Smooth muscle cell (in vitro differentiated cells): ENCODE results near the gene PASD1. TPM values are rescaled to one million over a fixed set of nuclear protein-coding genes. Genes with fewer than 3 reads are reported as not detected.

ENCODE experiments used
- DNase-seq: peaks from one replicate; lab custom pipeline; 2025; ENCODE audit not compliant: unreplicated experiment; lab: John Stamatoyannopoulos, UW
- H2AFZ ChIP-seq: fragments of 200-600 bp; sonication (generic); 2 replicates; pipeline ENCODE4 v1.6.0; 2016; ENCODE audit warnings: antibody characterized with exemption, low read depth, mild to moderate bottlenecking
- H3F3A ChIP-seq: fragments of 200-600 bp; sonication (generic); 2 replicates; pipeline ENCODE4 v1.6.0; 2017; ENCODE audit warnings: antibody characterized with exemption, low read depth
- H3K27ac ChIP-seq: fragments of 200-600 bp; sonication (generic); 2 replicates; pipeline ENCODE4 v1.5.1; 2016; ENCODE audit warnings: low read depth, mild to moderate bottlenecking
- H3K27me3 ChIP-seq: fragments of 200-600 bp; sonication (generic); 2 replicates; pipeline ENCODE4 v1.6.1; 2016; ENCODE audit warnings: low read depth, mild to moderate bottlenecking
- H3K36me3 ChIP-seq: fragments of 200-600 bp; sonication (generic); 2 replicates; pipeline ENCODE4 v1.5.1; 2016; ENCODE audit warnings: low read depth
- H3K4me1 ChIP-seq: fragments of 200-600 bp; sonication (generic); 2 replicates; pipeline ENCODE4 v1.5.1; 2016; ENCODE audit warnings: low read depth
- H3K4me2 ChIP-seq: fragments of 200-600 bp; sonication (generic); 2 replicates; pipeline ENCODE4 v1.6.0; 2016; ENCODE audit warnings: mild to moderate bottlenecking
- H3K4me3 ChIP-seq: fragments of 200-600 bp; sonication (generic); 2 replicates; pipeline ENCODE4 v1.5.1; 2016; ENCODE audit warnings: mild to moderate bottlenecking
- H3K79me2 ChIP-seq: fragments of 200-600 bp; sonication (generic); 2 replicates; pipeline ENCODE4 v1.6.0; 2016; ENCODE audit warnings: low read depth, mild to moderate bottlenecking
- H3K9ac ChIP-seq: fragments of 200-600 bp; sonication (generic); 2 replicates; pipeline ENCODE4 v1.6.0; 2016; ENCODE audit warnings: low read depth
- H3K9me3 ChIP-seq: fragments of 200-600 bp; sonication (generic); replicated peaks from 2 replicates; pipeline ENCODE4 v1.5.1; 2016; ENCODE audit warnings: low read depth
- H4K20me1 ChIP-seq: fragments of 200-600 bp; sonication (generic); 2 replicates; pipeline ENCODE4 v1.6.0; 2016; ENCODE audit warnings: low read depth
- WGBS: methylation state at CpG from one replicate; pipeline ENCODE4 v1.1.7; 2016; ENCODE audit warnings: low lambda C conversion rate; 5-methylcytosine and 5-hydroxymethylcytosine counted together
- polyA plus RNA-seq: library from polyadenylated mRNA; unstranded; fragments of >200 nt; fragmentation: Nextera tagmentation; extraction: Ambion mirVana; gene quantifications from 2 replicates; pipeline ENCODE4 v1.2.1, GENCODE V29; 2016
- total RNA-seq: library from RNA; depleted of rRNA; stranded (reverse); fragments of >200 nt; gene quantifications from 2 replicates; pipeline ENCODE4 v1.2.3, GENCODE V29; 2014
- TF ChIP-seq, protein P1 (sequence below): fragments of 200-600 bp; sonication (generic); IDR thresholded peaks from 2 replicates; pipeline ENCODE4 v1.5.1; 2017; ENCODE audit warnings: borderline replicate concordance, mild to moderate bottlenecking, antibody characterized with exemption; ENCODE audit not compliant: insufficient read depth, poor library complexity, severe bottlenecking

The PASD1 gene
- total and polyA plus RNA-seq, 2 experiments from 2014 or later = 0.17 TPM; not detected in 1

DNA sequence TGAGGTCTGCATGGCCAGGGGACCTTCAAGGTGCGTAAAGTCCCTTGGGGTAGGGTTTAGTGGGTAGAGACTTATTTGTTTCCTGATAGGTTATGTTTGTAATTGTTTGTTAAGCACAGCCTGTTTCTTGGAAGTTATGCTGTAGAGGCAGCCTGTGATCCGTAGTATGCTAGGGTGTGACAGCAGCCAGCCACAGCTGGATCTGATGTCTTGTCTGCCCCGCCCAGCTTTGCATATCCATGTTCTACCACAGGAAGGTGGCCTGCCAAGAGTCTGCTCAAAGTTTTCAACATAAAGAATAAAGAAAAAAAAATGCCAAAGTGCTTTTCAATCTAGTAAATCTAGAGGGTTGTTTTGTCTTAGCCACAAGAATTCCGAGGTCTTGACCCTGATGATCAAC lies 112.7 kb downstream of the PASD1 start:
- H3K9ac ChIP-seq = no peak overlapping the region
- no peak overlapping the region for H3K27ac ChIP-seq
- H2AFZ ChIP-seq = no peak overlapping the region
- H3K4me1 ChIP-seq = no peaks in the 10 kb centered on the region
- H3K79me2 ChIP-seq = no peaks in the 10 kb centered on the region
- H3K9me3 ChIP-seq = no peaks in the 10 kb centered on the region
- 66% methylated on average over 4 of the region's 4 CpGs for WGBS
- no peak overlapping the region for H3K4me2 ChIP-seq
- DNase-seq = no peak
- H3K27me3 ChIP-seq = no peaks in the 10 kb centered on the region
- TF ChIP-seq, protein P1, sequence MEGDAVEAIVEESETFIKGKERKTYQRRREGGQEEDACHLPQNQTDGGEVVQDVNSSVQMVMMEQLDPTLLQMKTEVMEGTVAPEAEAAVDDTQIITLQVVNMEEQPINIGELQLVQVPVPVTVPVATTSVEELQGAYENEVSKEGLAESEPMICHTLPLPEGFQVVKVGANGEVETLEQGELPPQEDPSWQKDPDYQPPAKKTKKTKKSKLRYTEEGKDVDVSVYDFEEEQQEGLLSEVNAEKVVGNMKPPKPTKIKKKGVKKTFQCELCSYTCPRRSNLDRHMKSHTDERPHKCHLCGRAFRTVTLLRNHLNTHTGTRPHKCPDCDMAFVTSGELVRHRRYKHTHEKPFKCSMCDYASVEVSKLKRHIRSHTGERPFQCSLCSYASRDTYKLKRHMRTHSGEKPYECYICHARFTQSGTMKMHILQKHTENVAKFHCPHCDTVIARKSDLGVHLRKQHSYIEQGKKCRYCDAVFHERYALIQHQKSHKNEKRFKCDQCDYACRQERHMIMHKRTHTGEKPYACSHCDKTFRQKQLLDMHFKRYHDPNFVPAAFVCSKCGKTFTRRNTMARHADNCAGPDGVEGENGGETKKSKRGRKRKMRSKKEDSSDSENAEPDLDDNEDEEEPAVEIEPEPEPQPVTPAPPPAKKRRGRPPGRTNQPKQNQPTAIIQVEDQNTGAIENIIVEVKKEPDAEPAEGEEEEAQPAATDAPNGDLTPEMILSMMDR = no peak
- H3K36me3 ChIP-seq = no peaks in the 10 kb centered on the region
- H4K20me1 ChIP-seq = no peaks in the 10 kb centered on the region
- no peak overlapping the region for H3K4me3 ChIP-seq
- H3F3A ChIP-seq = no peaks in the 10 kb centered on the region

DNA sequence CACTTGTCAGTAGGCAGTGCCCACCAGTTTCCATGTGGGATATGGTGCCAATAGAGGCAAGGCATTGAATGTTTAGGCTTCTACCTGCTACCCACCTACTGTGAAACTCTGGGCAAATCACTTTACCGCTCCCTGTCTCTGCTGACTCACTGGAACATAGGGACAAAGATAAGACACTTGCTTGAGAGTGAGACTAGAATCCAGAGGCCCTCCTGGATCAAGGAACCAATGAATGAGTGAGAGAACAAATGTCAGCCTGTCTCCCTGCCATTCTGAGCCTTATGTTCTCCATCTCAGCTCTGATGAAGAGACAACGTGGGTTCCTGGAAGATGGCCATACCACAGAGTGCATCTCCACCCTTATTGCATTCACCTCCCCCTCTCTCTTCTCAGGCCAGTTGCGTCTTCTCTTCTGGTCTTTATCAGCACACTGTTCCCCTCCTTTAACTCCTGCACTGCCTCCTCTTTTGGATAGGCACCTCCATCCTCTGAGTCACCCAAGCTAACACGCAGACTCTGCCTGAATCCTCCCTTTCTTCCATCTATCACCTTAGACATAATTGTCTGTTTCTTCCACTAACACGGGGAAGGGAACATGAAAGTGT lies 116.4 kb downstream of the PASD1 start:
- Histone ChIP-seq H3K27ac (no peak overlapping the region), H3K9me3 (no peaks in the 10 kb centered on the region), H3K9ac (no peak overlapping the region), H3K79me2 (no peaks in the 10 kb centered on the region), H3K4me1 (no peaks in the 10 kb centered on the region), H4K20me1 (no peaks in the 10 kb centered on the region), H3K4me2 (no peak overlapping the region), H3K4me3 (no peak overlapping the region), H3K27me3 (no peaks in the 10 kb centered on the region), H2AFZ (no peak overlapping the region), H3K36me3 (no peaks in the 10 kb centered on the region), H3F3A (no peaks in the 10 kb centered on the region)
- no peak for DNase-seq
- TF ChIP-seq, protein P1 = no peak
- 52% methylated on average over 5 of the region's 5 CpGs for WGBS

DNA sequence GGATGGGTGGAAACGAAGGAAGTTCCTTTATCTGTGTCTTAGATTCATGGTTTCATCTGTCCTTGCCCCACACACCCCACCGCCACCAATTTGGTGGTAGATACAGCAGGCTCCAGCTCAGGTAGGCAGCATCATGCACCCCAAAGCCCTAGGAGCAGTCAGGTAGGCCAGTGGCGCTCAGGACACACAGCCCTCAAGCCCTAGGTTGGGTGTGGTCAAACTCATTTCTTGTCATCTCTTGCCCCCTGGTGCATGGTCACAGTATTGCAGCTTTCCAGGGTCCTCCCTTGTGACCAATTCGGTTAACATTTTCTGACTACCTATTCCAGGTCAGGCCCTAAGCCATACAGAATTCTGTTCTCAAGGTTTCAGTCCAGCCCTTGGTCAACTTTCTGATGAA lies 117.3 kb downstream of the PASD1 start:
- TF ChIP-seq, protein P1 = peak; percentile 66
- Histone ChIP-seq H3K9me3 (no peaks in the 10 kb centered on the region), H2AFZ (no peak overlapping the region), H3K36me3 (no peaks in the 10 kb centered on the region), H3K79me2 (no peaks in the 10 kb centered on the region), H3K9ac (no peak overlapping the region), H3K4me2 (no peak overlapping the region), H3F3A (no peaks in the 10 kb centered on the region), H3K4me3 (no peak overlapping the region), H3K27me3 (no peaks in the 10 kb centered on the region), H4K20me1 (no peaks in the 10 kb centered on the region), H3K4me1 (no peaks in the 10 kb centered on the region), H3K27ac (no peak overlapping the region)
- 54% methylated on average over 4 of the region's 4 CpGs for WGBS
- DNase-seq = peak; percentile 1

- Histone ChIP-seq H3K4me2 (no peak overlapping the region), H3F3A (no peaks in the 10 kb centered on the region), H3K4me1 (no peaks in the 10 kb centered on the region), H3K4me3 (no peak overlapping the region), H4K20me1 (no peaks in the 10 kb centered on the region), H3K9ac (no peak overlapping the region), H3K9me3 (no peaks in the 10 kb centered on the region), H2AFZ (no peak overlapping the region), H3K27ac (no peak overlapping the region), H3K27me3 (no peaks in the 10 kb centered on the region), H3K36me3 (no peaks in the 10 kb centered on the region), H3K79me2 (no peaks in the 10 kb centered on the region)
- TF ChIP-seq, protein P1 = no peak
- DNase-seq = no peak
These were observed 124.2 kb downstream of the PASD1 start for GRCh38 chrX:151687635-151688034.
